IPS-15b (cell line): ENCODE data around the gene DRAM1.
"Not testable (repeated sequence)": the region's sequence is repeated elsewhere in the genome, so short reads cannot be mapped to it uniquely, and the experiment has no call there.

Source experiments
- H3K27me3 ChIP-seq: one replicate; pipeline ENCODE4 v1.6.1; 2013; ENCODE audit warnings: low read length; ENCODE audit not compliant: control insufficient read depth, insufficient read depth
- H3K36me3 ChIP-seq: one replicate; pipeline ENCODE4 v1.6.1; 2013; ENCODE audit warnings: low read length; ENCODE audit not compliant: control insufficient read depth, insufficient read depth
- H3K4me1 ChIP-seq: one replicate; pipeline ENCODE4 v1.6.1; 2013; ENCODE audit warnings: mild to moderate bottlenecking, low read length; ENCODE audit not compliant: control insufficient read depth, insufficient read depth
- H3K4me3 ChIP-seq: one replicate; pipeline ENCODE4 v1.5.1; 2013; ENCODE audit warnings: low read depth, low read length
- H3K9ac ChIP-seq: one replicate; pipeline ENCODE4 v1.6.1; 2013; ENCODE audit warnings: low read depth, mild to moderate bottlenecking, low read length
- H3K9me3 ChIP-seq: one replicate; pipeline ENCODE4 v1.6.1; 2013; ENCODE audit warnings: mild to moderate bottlenecking, low read length; ENCODE audit not compliant: control insufficient read depth, insufficient read depth

Gene DRAM1

GRCh38 chr12:101885912-101886561 is 8.7 kb downstream of the DRAM1 start:
- no peaks in the 10 kb centered on the region for H3K9me3 ChIP-seq
- no peaks in the 10 kb centered on the region for H3K36me3 ChIP-seq
- no peak overlapping the region for H3K9ac ChIP-seq
- H3K4me3 ChIP-seq, result no peak overlapping the region
- no peaks in the 10 kb centered on the region for H3K4me1 ChIP-seq
- H3K27me3 ChIP-seq, result no peaks in the 10 kb centered on the region

GRCh38 chr12:101889211-101889752 is 11.9 kb downstream of the DRAM1 start:
- no peaks in the 10 kb centered on the region for H3K9me3 ChIP-seq
- H3K4me3 ChIP-seq, result no peak overlapping the region
- no peaks in the 10 kb centered on the region for H3K27me3 ChIP-seq
- H3K9ac ChIP-seq, result no peak overlapping the region
- no peaks in the 10 kb centered on the region for H3K36me3 ChIP-seq
- H3K4me1 ChIP-seq, result peaks cover 2% of the 10 kb centered on the region

- Histone ChIP-seq H3K9me3 (no peaks in the 10 kb centered on the region), H3K9ac (no peak overlapping the region), H3K27me3 (no peaks in the 10 kb centered on the region), H3K4me1 (peaks cover 2% of the 10 kb centered on the region), H3K4me3 (no peak overlapping the region), H3K36me3 (no peaks in the 10 kb centered on the region)
Observed at GRCh38 chr12:101891462-101891971, 14.1 kb downstream of the DRAM1 start.

- H3K9ac ChIP-seq, result no peak overlapping the region
- no peak overlapping the region for H3K4me3 ChIP-seq
- H3K9me3 ChIP-seq, result no peaks in the 10 kb centered on the region
- peaks cover 2% of the 10 kb centered on the region for H3K4me1 ChIP-seq
- H3K36me3 ChIP-seq, result no peaks in the 10 kb centered on the region
- H3K27me3 ChIP-seq, result no peaks in the 10 kb centered on the region
Observed at GRCh38 chr12:101892794-101893193, 15.4 kb downstream of the DRAM1 start.

- no peaks in the 10 kb centered on the region for H3K9me3 ChIP-seq
- no peak overlapping the region for H3K4me3 ChIP-seq
- H3K9ac ChIP-seq, result no peak overlapping the region
- no peaks in the 10 kb centered on the region for H3K4me1 ChIP-seq
- no peaks in the 10 kb centered on the region for H3K27me3 ChIP-seq
- no peaks in the 10 kb centered on the region for H3K36me3 ChIP-seq
Observed at GRCh38 chr12:101901777-101902176, 24.4 kb downstream of the DRAM1 start.

GRCh38 chr12:101902641-101903040 is 25.3 kb downstream of the DRAM1 start:
- no peak overlapping the region for H3K4me3 ChIP-seq
- H3K9me3 ChIP-seq, result no peaks in the 10 kb centered on the region
- no peak overlapping the region for H3K9ac ChIP-seq
- no peaks in the 10 kb centered on the region for H3K4me1 ChIP-seq
- H3K27me3 ChIP-seq, result no peaks in the 10 kb centered on the region
- no peaks in the 10 kb centered on the region for H3K36me3 ChIP-seq

- H3K27me3 ChIP-seq, result no peaks in the 10 kb centered on the region
- no peaks in the 10 kb centered on the region for H3K4me1 ChIP-seq
- H3K9me3 ChIP-seq, result no peaks in the 10 kb centered on the region
- no peaks in the 10 kb centered on the region for H3K36me3 ChIP-seq
- H3K4me3 ChIP-seq, result no peak overlapping the region
- H3K9ac ChIP-seq, result no peak overlapping the region
Observed at GRCh38 chr12:101906226-101906625, 28.8 kb downstream of the DRAM1 start.

GRCh38 chr12:101908395-101908794 is 31.0 kb downstream of the DRAM1 start:
- no peaks in the 10 kb centered on the region for H3K9me3 ChIP-seq
- no peak overlapping the region for H3K4me3 ChIP-seq
- no peaks in the 10 kb centered on the region for H3K27me3 ChIP-seq
- no peaks in the 10 kb centered on the region for H3K36me3 ChIP-seq
- H3K9ac ChIP-seq, result no peak overlapping the region
- no peaks in the 10 kb centered on the region for H3K4me1 ChIP-seq

- Histone ChIP-seq H3K36me3 (no peaks in the 10 kb centered on the region), H3K9ac (no peak overlapping the region), H3K4me3 (no peak overlapping the region), H3K4me1 (no peaks in the 10 kb centered on the region), H3K9me3 (no peaks in the 10 kb centered on the region), H3K27me3 (no peaks in the 10 kb centered on the region)
Observed at GRCh38 chr12:101909646-101910045, 32.3 kb downstream of the DRAM1 start.

- Histone ChIP-seq H3K4me1 (no peaks in the 10 kb centered on the region), H3K27me3 (no peaks in the 10 kb centered on the region), H3K9ac (no peak overlapping the region), H3K9me3 (no peaks in the 10 kb centered on the region), H3K36me3 (no peaks in the 10 kb centered on the region), H3K4me3 (no peak overlapping the region)
Observed at GRCh38 chr12:101915841-101916240, 38.5 kb downstream of the DRAM1 start.

- H3K4me1 ChIP-seq, H3K27me3 ChIP-seq, H3K9me3 ChIP-seq, H3K9ac ChIP-seq, H3K36me3 ChIP-seq, H3K4me3 ChIP-seq: not testable (repeated sequence)
Observed at GRCh38 chr12:101918805-101919204, 41.4 kb downstream of the DRAM1 start.

- H3K4me3 ChIP-seq, result no peak overlapping the region
- H3K27me3 ChIP-seq, result no peaks in the 10 kb centered on the region
- no peaks in the 10 kb centered on the region for H3K4me1 ChIP-seq
- H3K9ac ChIP-seq, result no peak overlapping the region
- H3K36me3 ChIP-seq, result no peaks in the 10 kb centered on the region
- H3K9me3 ChIP-seq, result no peaks in the 10 kb centered on the region
Observed at GRCh38 chr12:101919447-101919846, 42.1 kb downstream of the DRAM1 start.
